Loucy (cell line): Measurements from ENCODE around the gene VPS8.

Source experiments
- H2AFZ ChIP-seq: fragments of 200-600 bp; sonication (generic); 2 replicates; pipeline ENCODE4 v1.6.0; 2016; ENCODE audit warnings: antibody characterized with exemption, mild to moderate bottlenecking, low read length, moderate library complexity
- H3F3A ChIP-seq: fragments of 200-600 bp; 2 replicates; pipeline ENCODE4 v1.6.0; 2016; ENCODE audit warnings: antibody characterized with exemption, low read depth, mild to moderate bottlenecking
- H3K27me3 ChIP-seq: fragments of 200-600 bp; sonication (generic); 2 replicates; pipeline ENCODE4 v1.6.1; 2014; ENCODE audit warnings: low read length, mild to moderate bottlenecking; ENCODE audit not compliant: insufficient read depth, poor library complexity, severe bottlenecking
- H3K36me3 ChIP-seq: fragments of 200-600 bp; sonication (generic); 2 replicates; pipeline ENCODE4 v1.6.1; 2016; ENCODE audit warnings: low read length; ENCODE audit not compliant: insufficient read depth
- H3K4me1 ChIP-seq: fragments of 200-600 bp; sonication (generic); 2 replicates; pipeline ENCODE4 v1.5.1; 2014; ENCODE audit warnings: low read length, mild to moderate bottlenecking; ENCODE audit not compliant: insufficient read depth, poor library complexity, severe bottlenecking
- H3K4me2 ChIP-seq: fragments of 200-600 bp; sonication (generic); 2 replicates; pipeline ENCODE4 v1.6.0; 2014; ENCODE audit warnings: antibody characterized with exemption, low read length, low read depth, mild to moderate bottlenecking; ENCODE audit not compliant: poor library complexity, severe bottlenecking
- H3K4me3 ChIP-seq: fragments of 200-600 bp; sonication (generic); 2 replicates; pipeline ENCODE4 v1.5.1; 2014; ENCODE audit warnings: low read length, mild to moderate bottlenecking, mixed read lengths; ENCODE audit not compliant: poor library complexity, severe bottlenecking
- H3K79me2 ChIP-seq: fragments of 200-600 bp; sonication (generic); 2 replicates; pipeline ENCODE4 v1.6.1; 2014; ENCODE audit warnings: low read length; ENCODE audit not compliant: insufficient read depth
- H3K9ac ChIP-seq: fragments of 200-600 bp; sonication (generic); 2 replicates; pipeline ENCODE4 v1.6.0; 2014; ENCODE audit warnings: mild to moderate bottlenecking, low read depth, low read length, moderate library complexity; ENCODE audit not compliant: poor library complexity, severe bottlenecking
- H3K9me2 ChIP-seq: fragments of 200-600 bp; sonication (generic); replicated peaks from 2 replicates; pipeline ENCODE4 v1.6.1; 2016; ENCODE audit warnings: low read depth, low read length, mixed read lengths
- H3K9me3 ChIP-seq: fragments of 200-600 bp; sonication (generic); 2 replicates; pipeline ENCODE4 v1.6.1; 2014; ENCODE audit warnings: mild to moderate bottlenecking, antibody characterized with exemption, low read length, low read depth; ENCODE audit not compliant: insufficient read depth
- H4K20me1 ChIP-seq: fragments of 200-600 bp; sonication (generic); 2 replicates; pipeline ENCODE4 v1.6.0; 2014; ENCODE audit warnings: antibody characterized with exemption, low read length, mild to moderate bottlenecking; ENCODE audit not compliant: insufficient read depth, poor library complexity, severe bottlenecking
- CTCF ChIP-seq: fragments of 200-600 bp; sonication (generic); conservative IDR thresholded peaks from 2 replicates; pipeline ENCODE4 v1.5.1; 2014; ENCODE audit warnings: mild to moderate bottlenecking, antibody characterized with exemption, low read length
- EZH2phosphoT487 ChIP-seq: fragments of 200-600 bp; IDR thresholded peaks from 2 replicates; pipeline ENCODE4 v1.6.1; 2018; ENCODE audit warnings: antibody characterized with exemption, mild to moderate bottlenecking, moderate library complexity, borderline replicate concordance

VPS8 gene

GRCh38 chr3:185084901-185085300 is 272.9 kb downstream of the VPS8 start:
- H3K79me2 ChIP-seq: no peaks in the 10 kb centered on the region
- no peaks in the 10 kb centered on the region for H3K9me3 ChIP-seq
- no peaks in the 10 kb centered on the region for H3K27me3 ChIP-seq
- no peaks in the 10 kb centered on the region for H3K4me1 ChIP-seq
- H3K36me3 ChIP-seq: no peaks in the 10 kb centered on the region
- no peak overlapping the region for H2AFZ ChIP-seq
- H3K9ac ChIP-seq: no peak overlapping the region
- no peak overlapping the region for H3K4me3 ChIP-seq
- no peaks in the 10 kb centered on the region for H3F3A ChIP-seq
- H3K9me2 ChIP-seq: no peaks in the 10 kb centered on the region
- no peak for TF ChIP-seq EZH2phosphoT487
- no peak for TF ChIP-seq CTCF
- no peak overlapping the region for H3K4me2 ChIP-seq
- H4K20me1 ChIP-seq: no peaks in the 10 kb centered on the region

GRCh38 chr3:185087419-185087818 is 275.5 kb downstream of the VPS8 start:
- no peaks in the 10 kb centered on the region for H3K9me2 ChIP-seq
- no peak overlapping the region for H2AFZ ChIP-seq
- H3K4me3 ChIP-seq: no peak overlapping the region
- no peaks in the 10 kb centered on the region for H3K4me1 ChIP-seq
- H3K9ac ChIP-seq: no peak overlapping the region
- no peak for TF ChIP-seq EZH2phosphoT487
- TF ChIP-seq CTCF: no peak
- H4K20me1 ChIP-seq: no peaks in the 10 kb centered on the region
- no peak overlapping the region for H3K4me2 ChIP-seq
- H3F3A ChIP-seq: no peaks in the 10 kb centered on the region
- H3K9me3 ChIP-seq: no peaks in the 10 kb centered on the region
- H3K79me2 ChIP-seq: no peaks in the 10 kb centered on the region
- no peaks in the 10 kb centered on the region for H3K36me3 ChIP-seq
- H3K27me3 ChIP-seq: no peaks in the 10 kb centered on the region

GRCh38 chr3:185089343-185089742 is 277.4 kb downstream of the VPS8 start:
- H3K79me2 ChIP-seq: no peaks in the 10 kb centered on the region
- no peaks in the 10 kb centered on the region for H3K36me3 ChIP-seq
- H3K4me3 ChIP-seq: no peak overlapping the region
- no peaks in the 10 kb centered on the region for H3K4me1 ChIP-seq
- no peak for TF ChIP-seq CTCF
- TF ChIP-seq EZH2phosphoT487: no peak
- H3K4me2 ChIP-seq: no peak overlapping the region
- H4K20me1 ChIP-seq: no peaks in the 10 kb centered on the region
- no peaks in the 10 kb centered on the region for H3F3A ChIP-seq
- H2AFZ ChIP-seq: no peak overlapping the region
- H3K9me2 ChIP-seq: no peaks in the 10 kb centered on the region
- no peaks in the 10 kb centered on the region for H3K9me3 ChIP-seq
- H3K9ac ChIP-seq: no peak overlapping the region
- no peaks in the 10 kb centered on the region for H3K27me3 ChIP-seq
